ENCODE results near the gene RERE. TPM values are rescaled to one million over a fixed set of nuclear protein-coding genes. Genes with fewer than 3 reads are reported as not detected.

RERE gene
- total RNA-seq, 3 donors from 2014 or later, result 99.5 to 204 (median 174) TPM

GRCh38 chr1:8745749-8746390 lies 71.6 kb downstream of the RERE start:
- intact Hi-C loops (cut with DNase I, micrococcal nuclease), result no loop called here
- H3K4me3 ChIP-seq, result no peak overlapping the region
- no peak for TF ChIP-seq CTCF (IDR thresholded peaks at IDR 0.05)
- H3K36me3 ChIP-seq (ENCODE audit: low read depth), result no peaks in the 10 kb centered on the region
- no peak for ATAC-seq
- H3K4me1 ChIP-seq (ENCODE audit: low read depth), result peaks cover 7% of the 10 kb centered on the region
- no peak for DNase-seq
- H3K9me3 ChIP-seq, result no peaks in the 10 kb centered on the region

- Histone ChIP-seq H3K4me3 (no peak overlapping the region), H3K4me1 (ENCODE audit: low read depth) (peaks cover 7% of the 10 kb centered on the region), H3K9me3 (no peaks in the 10 kb centered on the region), H3K36me3 (ENCODE audit: low read depth) (no peaks in the 10 kb centered on the region)
- TF ChIP-seq CTCF (IDR thresholded peaks at IDR 0.05), result no peak
- intact Hi-C loops (cut with DNase I, micrococcal nuclease), result no loop called here
- ATAC-seq, result no peak
- DNase-seq, result no peak
Observed at GRCh38 chr1:8745346-8745745, 72.1 kb downstream of the RERE start.

GRCh38 chr1:8742022-8742924 lies 75.2 kb downstream of the RERE start:
- intact Hi-C loops (cut with DNase I, micrococcal nuclease), result no loop called here
- peak; percentile 89 for ATAC-seq

GRCh38 chr1:8740034-8740449 lies 77.4 kb downstream of the RERE start:
- TF ChIP-seq CTCF (IDR thresholded peaks at IDR 0.05), result no peak
- intact Hi-C loops (cut with DNase I, micrococcal nuclease), result no loop called here
- peaks cover 3% of the 10 kb centered on the region for H3K9me3 ChIP-seq
- H3K36me3 ChIP-seq (ENCODE audit: low read depth), result no peaks in the 10 kb centered on the region
- peaks cover 4% of the 10 kb centered on the region for H3K4me1 ChIP-seq (ENCODE audit: low read depth)
- peak; percentile 78 for ATAC-seq
- no peak for DNase-seq
- H3K4me3 ChIP-seq, result no peak overlapping the region

More at GRCh38 chr1:8742022-8742924, 75.2 kb downstream of the RERE start:
- DNase-seq, result no peak
- H3K4me1 ChIP-seq (ENCODE audit: low read depth), result peaks cover 4% of the 10 kb centered on the region
- no peak overlapping the region for H3K4me3 ChIP-seq
- no peak for TF ChIP-seq CTCF (IDR thresholded peaks at IDR 0.05)
- H3K36me3 ChIP-seq (ENCODE audit: low read depth), result no peaks in the 10 kb centered on the region
- peaks cover 3% of the 10 kb centered on the region for H3K9me3 ChIP-seq

- intact Hi-C loops (cut with DNase I, micrococcal nuclease), result no loop called here
- no peak for TF ChIP-seq CTCF (IDR thresholded peaks at IDR 0.05)
- peaks cover 3% of the 10 kb centered on the region for H3K9me3 ChIP-seq
- H3K36me3 ChIP-seq (ENCODE audit: low read depth), result no peaks in the 10 kb centered on the region
- no peak for ATAC-seq
- no peak for DNase-seq
- no peak overlapping the region for H3K4me3 ChIP-seq
- peaks cover 4% of the 10 kb centered on the region for H3K4me1 ChIP-seq (ENCODE audit: low read depth)
Observed at GRCh38 chr1:8739377-8739776, 78.1 kb downstream of the RERE start.

Data from mucosa of descending colon (tissue), 3 donors.